ENCODE measurements around the gene KCNJ13.
"Not testable (repeated sequence)": the region's sequence is repeated elsewhere in the genome, so short reads cannot be mapped to it uniquely, and the experiment has no call there.

KCNJ13 gene

GRCh38 chr2:232761301-232761907 is 15.0 kb downstream of the KCNJ13 start:
- no peak for DNase-seq (ENCODE audit: low read depth)

GRCh38 chr2:232757905-232758304 is 18.5 kb downstream of the KCNJ13 start:
- DNase-seq (ENCODE audit: low read depth), result no peak

- no peak for DNase-seq (ENCODE audit: low read depth)
Observed at GRCh38 chr2:232750135-232750671, 26.2 kb downstream of the KCNJ13 start.

GRCh38 chr2:232749331-232749730 is 27.0 kb downstream of the KCNJ13 start:
- no peak for DNase-seq (ENCODE audit: low read depth)

GRCh38 chr2:232748038-232748437 is 28.3 kb downstream of the KCNJ13 start:
- no peak for DNase-seq (ENCODE audit: low read depth)

GRCh38 chr2:232744963-232745362 is 31.4 kb downstream of the KCNJ13 start:
- DNase-seq (ENCODE audit: low read depth), result no peak

- no peak for DNase-seq (ENCODE audit: low read depth)
Observed at GRCh38 chr2:232741972-232742371, 34.4 kb downstream of the KCNJ13 start.

- DNase-seq (ENCODE audit: low read depth), result no peak
Observed at GRCh38 chr2:232741294-232741693, 35.1 kb downstream of the KCNJ13 start.

- no peak for DNase-seq (ENCODE audit: low read depth)
Observed at GRCh38 chr2:232731470-232731869, 44.9 kb downstream of the KCNJ13 start.

GRCh38 chr2:232728785-232729184 is 47.6 kb downstream of the KCNJ13 start:
- DNase-seq (ENCODE audit: low read depth), result no peak

- DNase-seq (ENCODE audit: low read depth), result no peak
Observed at GRCh38 chr2:232723027-232723426, 53.3 kb downstream of the KCNJ13 start.

- no peak for DNase-seq (ENCODE audit: low read depth)
Observed at GRCh38 chr2:232721882-232722281, 54.5 kb downstream of the KCNJ13 start.

GRCh38 chr2:232721261-232721660 is 55.1 kb downstream of the KCNJ13 start:
- no peak for DNase-seq (ENCODE audit: low read depth)

- DNase-seq (ENCODE audit: low read depth), result not testable (repeated sequence)
Observed at GRCh38 chr2:232720056-232720455, 56.3 kb downstream of the KCNJ13 start.

All from non-pigmented ciliary epithelial cell (primary cell).